ENCODE results near the gene ANKS3.

The ANKS3 gene

DNA sequence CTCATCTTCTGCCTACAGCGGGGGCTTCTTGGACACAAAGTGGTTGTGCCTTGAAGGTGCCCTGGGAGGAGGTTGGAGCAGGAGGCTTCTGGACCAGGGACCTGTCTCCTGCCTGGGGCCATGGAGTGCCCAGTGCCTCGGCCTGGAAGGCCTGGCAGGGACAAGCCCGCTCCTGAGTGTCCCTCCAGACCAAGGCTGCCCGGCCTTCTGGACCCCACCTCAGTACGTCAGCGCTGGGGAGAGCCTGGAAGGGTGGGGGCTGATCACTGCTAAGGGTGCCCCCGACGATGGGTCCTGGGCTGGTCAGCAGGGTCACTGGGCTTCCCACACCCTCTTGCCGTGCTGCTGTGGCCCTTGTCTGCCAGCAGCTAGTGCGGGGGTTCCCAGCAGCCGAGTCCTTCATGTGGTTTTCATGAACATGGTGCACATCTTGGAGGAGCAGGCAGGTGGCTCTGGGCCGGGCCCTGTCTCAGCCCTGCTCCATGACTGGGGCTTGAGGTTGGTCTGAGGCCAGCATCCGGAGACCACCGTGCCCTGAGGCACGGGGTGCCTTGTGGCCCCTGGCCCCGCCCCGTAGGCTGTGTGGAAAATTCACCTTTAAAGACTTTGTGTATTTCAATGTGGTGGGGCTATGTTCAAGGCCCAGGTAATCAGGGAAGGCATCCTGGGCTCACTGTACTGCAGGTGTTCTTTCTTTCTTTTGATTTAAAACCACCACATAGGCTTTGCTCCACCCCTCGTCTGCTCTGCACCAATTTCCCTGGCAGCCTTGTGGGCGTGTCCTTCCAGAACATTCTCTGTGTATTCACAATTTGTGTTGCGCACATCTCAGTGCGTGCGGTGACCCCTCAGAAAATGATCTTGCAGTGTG lies 87.1 kb downstream of the ANKS3 start:
- no peaks in the 10 kb centered on the region for H3K4me1 Mint-ChIP-seq
- peaks cover 6% of the 10 kb centered on the region for H3K9me3 Mint-ChIP-seq
- no peak for TF ChIP-seq CTCF (IDR thresholded peaks at IDR 0.05; ENCODE audit: unreplicated experiment in 3 of 3)
- no peaks in the 10 kb centered on the region for H3K27me3 Mint-ChIP-seq (ENCODE audit: low read depth)
- no peak overlapping the region for H3K27ac Mint-ChIP-seq
- no peak overlapping the region for H3K4me3 Mint-ChIP-seq
- peaks cover 39% of the 10 kb centered on the region for H3K36me3 Mint-ChIP-seq (ENCODE audit: low read depth)

Data from nephron (organoid).